Type B pancreatic cell (in vitro differentiated cells): ENCODE measurements around the gene CYSTM1. TPM values are rescaled to one million over a fixed set of nuclear protein-coding genes. Genes with fewer than 3 reads are reported as not detected.
A peak's percentile ranks its signal among the peaks of the same experiment; 100 is the strongest.

Source experiments
- DNase-seq: peaks from one replicate; pipeline ENCODE4 v3.0.0; 2021; ENCODE audit warnings: mixed read lengths; ENCODE audit not compliant: unreplicated experiment; ENCODE audit errors: extremely low spot score
- H3K27ac Mint-ChIP-seq: 2 replicates; pipeline ENCODE4 v1.8.0; 2021; ENCODE audit warnings: mild to moderate bottlenecking, mixed read lengths
- H3K27me3 Mint-ChIP-seq: 2 replicates; pipeline ENCODE4 v1.8.0; 2021; ENCODE audit warnings: mixed read lengths
- H3K36me3 Mint-ChIP-seq: 2 replicates; pipeline ENCODE4 v1.8.0; 2021; ENCODE audit warnings: mixed read lengths
- H3K4me1 Mint-ChIP-seq: one replicate; pipeline ENCODE4 v1.8.0; 2021; ENCODE audit warnings: mixed read lengths; ENCODE audit not compliant: unreplicated experiment
- H3K4me3 Mint-ChIP-seq: 2 replicates; pipeline ENCODE4 v1.8.0; 2021; ENCODE audit warnings: mild to moderate bottlenecking, mixed read lengths
- H3K9me3 Mint-ChIP-seq: 2 replicates; pipeline ENCODE4 v1.8.0; 2021; ENCODE audit warnings: mixed read lengths
- CTCF ChIP-seq: fragments of 200-600 bp; sonication (generic); conservative IDR thresholded peaks from 2 replicates; pipeline ENCODE4 v1.5.0; 2021; ENCODE audit warnings: antibody characterized with exemption, mild to moderate bottlenecking
- total RNA-seq: library from RNA; stranded (reverse); gene quantifications from 2 replicates; pipeline ENCODE4 v1.2.1, GENCODE V29; 2021; ENCODE audit warnings: low replicate concordance

Gene CYSTM1
- total RNA-seq, 1 donor from 2014 or later = 73.5 TPM

GRCh38 chr5:140235791-140236551 lies 61.0 kb downstream of the CYSTM1 start:
- Mint-ChIP-seq H3K4me3 (no peak overlapping the region), H3K27ac (peak overlapping the region; percentile 51), H3K36me3 (no peaks in the 10 kb centered on the region), H3K4me1 (peaks cover 3% of the 10 kb centered on the region), H3K9me3 (no peaks in the 10 kb centered on the region), H3K27me3 (no peaks in the 10 kb centered on the region)
- DNase-seq = no peak
- no peak for TF ChIP-seq CTCF

- H3K4me1 Mint-ChIP-seq = peaks cover 14% of the 10 kb centered on the region
These were observed 62.1 kb downstream of the CYSTM1 start for GRCh38 chr5:140236891-140237598.

GRCh38 chr5:140238756-140239155 lies 63.8 kb downstream of the CYSTM1 start:
- Mint-ChIP-seq H3K36me3 (no peaks in the 10 kb centered on the region), H3K27me3 (no peaks in the 10 kb centered on the region), H3K9me3 (no peaks in the 10 kb centered on the region), H3K4me3 (no peak overlapping the region), H3K27ac (no peak overlapping the region), H3K4me1 (peaks cover 18% of the 10 kb centered on the region)
- no peak for TF ChIP-seq CTCF
- no peak for DNase-seq

More at GRCh38 chr5:140236891-140237598, 62.1 kb downstream of the CYSTM1 start:
- no peak overlapping the region for H3K4me3 Mint-ChIP-seq
- no peaks in the 10 kb centered on the region for H3K27me3 Mint-ChIP-seq
- H3K27ac Mint-ChIP-seq = peak overlapping the region; percentile 43
- H3K9me3 Mint-ChIP-seq = no peaks in the 10 kb centered on the region
- no peak for TF ChIP-seq CTCF
- no peaks in the 10 kb centered on the region for H3K36me3 Mint-ChIP-seq
- DNase-seq = no peak

GRCh38 chr5:140239461-140239860 lies 64.5 kb downstream of the CYSTM1 start:
- Mint-ChIP-seq H3K27me3 (no peaks in the 10 kb centered on the region), H3K36me3 (peaks cover 1% of the 10 kb centered on the region), H3K4me1 (peaks cover 20% of the 10 kb centered on the region), H3K27ac (peak overlapping the region; percentile 18), H3K4me3 (no peak overlapping the region), H3K9me3 (no peaks in the 10 kb centered on the region)
- TF ChIP-seq CTCF = no peak
- DNase-seq = no peak

- H3K27ac Mint-ChIP-seq = peak overlapping the region; percentile 18
- H3K9me3 Mint-ChIP-seq = no peaks in the 10 kb centered on the region
- H3K4me3 Mint-ChIP-seq = no peak overlapping the region
- H3K36me3 Mint-ChIP-seq = peaks cover 3% of the 10 kb centered on the region
- H3K27me3 Mint-ChIP-seq = no peaks in the 10 kb centered on the region
- DNase-seq = no peak
- TF ChIP-seq CTCF = peak; percentile 80
- H3K4me1 Mint-ChIP-seq = peaks cover 24% of the 10 kb centered on the region
These were observed 65.1 kb downstream of the CYSTM1 start for GRCh38 chr5:140239939-140240700.
